DMS53 (cell line): Measurements from ENCODE around the gene ACSBG1.
"Not testable (repeated sequence)": the region's sequence is repeated elsewhere in the genome, so short reads cannot be mapped to it uniquely, and the experiment has no call there.

Source experiments
- DNase-seq: peaks from one replicate; lab custom pipeline; 2025; lab: John Stamatoyannopoulos, UW

ACSBG1 gene

GRCh38 chr15:78249131-78249530 is 14.8 kb upstream of the ACSBG1 start:
- no peak for DNase-seq

- DNase-seq = no peak
Measured at GRCh38 chr15:78247911-78248310, 13.5 kb upstream of the ACSBG1 start.

- not testable (repeated sequence) for DNase-seq
Measured at GRCh38 chr15:78245976-78246620, 11.7 kb upstream of the ACSBG1 start.

- not testable (repeated sequence) for DNase-seq
Measured at GRCh38 chr15:78245392-78245791, 11.0 kb upstream of the ACSBG1 start.

GRCh38 chr15:78244893-78245292 is 10.5 kb upstream of the ACSBG1 start:
- DNase-seq = no peak

GRCh38 chr15:78244101-78244500 is 9.7 kb upstream of the ACSBG1 start:
- DNase-seq = no peak

- peak; percentile 5 for DNase-seq
Measured at GRCh38 chr15:78243491-78243941, 9.2 kb upstream of the ACSBG1 start.

GRCh38 chr15:78243058-78243457 is 8.7 kb upstream of the ACSBG1 start:
- no peak for DNase-seq

- peak; percentile 53 for DNase-seq
Measured at GRCh38 chr15:78242128-78242527, 7.8 kb upstream of the ACSBG1 start.

GRCh38 chr15:78241017-78241416 is 6.7 kb upstream of the ACSBG1 start:
- peak; percentile 81 for DNase-seq

GRCh38 chr15:78239811-78240210 is 5.4 kb upstream of the ACSBG1 start:
- DNase-seq = no peak

- DNase-seq = no peak
Measured at GRCh38 chr15:78237146-78237545, 2.8 kb upstream of the ACSBG1 start.

GRCh38 chr15:78236491-78236890 is 2.1 kb upstream of the ACSBG1 start:
- no peak for DNase-seq

GRCh38 chr15:78233496-78233895 is 869 bp downstream of the ACSBG1 start:
- no peak for DNase-seq

GRCh38 chr15:78232951-78233350 is 1.4 kb downstream of the ACSBG1 start:
- no peak for DNase-seq

GRCh38 chr15:78229431-78230406 is 4.6 kb downstream of the ACSBG1 start:
- DNase-seq = no peak

GRCh38 chr15:78228356-78228996 is 5.9 kb downstream of the ACSBG1 start:
- DNase-seq = no peak

GRCh38 chr15:78225783-78226541 is 8.4 kb downstream of the ACSBG1 start:
- DNase-seq = no peak

GRCh38 chr15:78224023-78224411 is 10.3 kb downstream of the ACSBG1 start:
- DNase-seq = peak; percentile 9

- DNase-seq = no peak
Measured at GRCh38 chr15:78223396-78224022, 10.9 kb downstream of the ACSBG1 start.

GRCh38 chr15:78222745-78223395 is 11.5 kb downstream of the ACSBG1 start:
- DNase-seq = no peak
